ENCODE measurements around the gene HECW1. TPM values are rescaled to one million over a fixed set of nuclear protein-coding genes. Genes with fewer than 3 reads are reported as not detected.

HECW1 gene
- total and polyA plus RNA-seq, 2 of the 8 experiments (the other 6 are each of a cell fraction or from before 2014, with no cell fraction given), result 2.9 to 12.7 TPM

GRCh38 chr7:43546231-43546630 lies 433.8 kb downstream of the HECW1 start (continued):
- TF ChIP-seq EP300 (IDR thresholded peaks at IDR 0.05; ENCODE audit: borderline replicate concordance in 1 of 2, low read depth in 2 of 2, low read length in 2 of 2), result no peak
- no peak for TF ChIP-seq USF2 (IDR thresholded peaks at IDR 0.05; ENCODE audit: low read length)

Measured in H1 (cell line).